Measurements from ENCODE around the gene RADIL.

RADIL gene

DNA sequence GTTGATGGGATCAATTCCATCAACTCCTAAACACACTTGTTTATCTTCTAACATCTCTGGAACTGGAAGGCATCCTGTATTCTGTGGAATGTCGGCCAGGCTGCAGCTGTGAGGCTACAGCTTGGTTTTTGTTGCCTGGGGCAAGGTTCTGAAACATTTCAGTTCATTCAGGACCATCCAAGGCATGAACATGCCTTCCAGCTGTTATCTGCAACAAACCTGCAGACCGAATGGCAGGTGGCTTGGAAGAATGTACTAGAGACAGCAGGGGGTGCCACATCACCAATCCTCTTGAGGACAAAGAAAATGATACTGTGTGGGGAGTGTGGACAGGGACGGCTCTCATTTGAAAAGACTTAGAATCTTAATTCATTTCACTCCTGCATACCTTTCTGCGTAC is 34.1 kb downstream of the RADIL start:
- DNase-seq = peak; percentile 10

DNA sequence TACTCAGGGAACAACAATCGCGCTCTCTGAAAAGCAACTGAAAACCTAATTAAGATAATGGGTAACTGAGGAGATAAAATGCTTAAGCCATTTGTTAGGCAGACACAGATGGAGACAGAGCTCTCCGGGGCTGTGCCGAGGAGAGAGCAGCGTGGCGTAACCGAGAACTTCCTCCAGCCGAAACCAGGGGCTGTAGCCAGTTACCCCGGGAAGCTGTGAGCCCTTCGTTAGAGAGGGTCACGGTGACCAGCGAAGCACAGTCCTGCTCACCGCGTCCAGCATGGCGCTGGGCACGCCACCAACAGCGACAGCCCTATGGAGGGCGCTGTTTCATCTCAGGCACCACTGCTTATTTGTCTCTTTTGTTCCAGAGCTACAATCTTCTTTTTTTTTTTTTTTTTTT is 37.8 kb downstream of the RADIL start:
- no peak for DNase-seq

- DNase-seq = no peak
These were observed 41.0 kb downstream of the RADIL start for GRCh38 chr7:4842319-4843064.

GRCh38 chr7:4841836-4842235 is 41.7 kb downstream of the RADIL start:
- no peak for DNase-seq

DNA sequence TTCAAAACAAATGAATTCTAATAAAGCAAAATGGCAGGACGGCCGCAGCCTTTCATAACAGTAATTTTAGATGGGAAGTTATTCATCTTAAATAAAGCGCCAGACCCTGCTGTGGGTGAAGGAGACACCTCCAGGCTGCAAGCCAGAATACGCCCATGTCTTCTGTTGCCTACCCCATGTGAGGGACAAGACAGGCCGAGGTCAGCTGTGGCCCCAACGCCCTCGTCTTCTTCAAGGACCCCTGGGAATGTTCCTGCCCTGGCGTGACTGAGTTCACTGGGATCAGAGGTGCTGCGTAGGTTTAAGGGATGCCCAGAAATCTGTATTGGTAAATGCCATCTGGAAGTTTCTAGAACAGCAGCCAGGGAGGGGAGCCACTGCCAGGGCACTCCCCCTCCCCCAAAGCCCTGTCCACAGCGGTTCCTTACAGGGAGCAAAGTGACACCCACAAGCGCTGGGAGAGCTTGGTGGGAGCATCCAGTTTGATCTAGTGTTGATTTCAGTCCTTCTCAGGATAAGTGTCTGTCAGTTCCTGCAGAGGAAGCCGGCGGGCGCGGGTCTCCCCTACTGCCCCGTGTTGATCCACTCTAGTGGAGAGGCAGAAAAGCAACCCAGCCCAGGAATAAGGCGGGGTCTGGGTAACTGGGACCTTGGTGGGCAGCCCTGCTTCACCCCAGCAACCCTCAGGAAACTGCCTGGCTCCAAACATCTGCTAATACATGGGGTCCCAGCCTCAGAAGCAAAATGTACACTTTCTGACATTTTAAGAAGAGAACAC is 42.3 kb downstream of the RADIL start:
- no peak for DNase-seq

DNA sequence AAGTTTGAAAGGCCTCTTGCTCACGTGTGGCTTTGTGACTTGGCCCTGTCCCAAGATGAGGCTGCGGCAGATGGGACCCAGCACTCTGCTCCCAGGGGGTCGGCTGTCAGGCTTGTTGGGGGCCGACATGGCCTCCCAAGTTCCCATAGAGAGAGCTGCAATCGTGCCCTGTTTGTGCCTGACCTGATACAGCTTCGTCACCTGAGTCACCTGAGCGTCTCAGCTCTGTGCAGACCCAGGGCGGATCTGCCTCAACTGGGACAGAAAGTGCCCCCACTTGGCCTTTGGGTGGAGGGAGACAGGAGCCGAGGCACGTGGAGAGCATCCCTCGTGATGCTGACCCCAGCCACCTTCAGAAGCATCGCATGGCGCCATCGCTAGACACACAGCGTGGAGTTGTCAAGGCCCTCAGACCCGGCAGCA is 43.4 kb downstream of the RADIL start:
- no peak for DNase-seq

GRCh38 chr7:4838626-4839334 is 44.7 kb downstream of the RADIL start:
- no peak for DNase-seq

DNA sequence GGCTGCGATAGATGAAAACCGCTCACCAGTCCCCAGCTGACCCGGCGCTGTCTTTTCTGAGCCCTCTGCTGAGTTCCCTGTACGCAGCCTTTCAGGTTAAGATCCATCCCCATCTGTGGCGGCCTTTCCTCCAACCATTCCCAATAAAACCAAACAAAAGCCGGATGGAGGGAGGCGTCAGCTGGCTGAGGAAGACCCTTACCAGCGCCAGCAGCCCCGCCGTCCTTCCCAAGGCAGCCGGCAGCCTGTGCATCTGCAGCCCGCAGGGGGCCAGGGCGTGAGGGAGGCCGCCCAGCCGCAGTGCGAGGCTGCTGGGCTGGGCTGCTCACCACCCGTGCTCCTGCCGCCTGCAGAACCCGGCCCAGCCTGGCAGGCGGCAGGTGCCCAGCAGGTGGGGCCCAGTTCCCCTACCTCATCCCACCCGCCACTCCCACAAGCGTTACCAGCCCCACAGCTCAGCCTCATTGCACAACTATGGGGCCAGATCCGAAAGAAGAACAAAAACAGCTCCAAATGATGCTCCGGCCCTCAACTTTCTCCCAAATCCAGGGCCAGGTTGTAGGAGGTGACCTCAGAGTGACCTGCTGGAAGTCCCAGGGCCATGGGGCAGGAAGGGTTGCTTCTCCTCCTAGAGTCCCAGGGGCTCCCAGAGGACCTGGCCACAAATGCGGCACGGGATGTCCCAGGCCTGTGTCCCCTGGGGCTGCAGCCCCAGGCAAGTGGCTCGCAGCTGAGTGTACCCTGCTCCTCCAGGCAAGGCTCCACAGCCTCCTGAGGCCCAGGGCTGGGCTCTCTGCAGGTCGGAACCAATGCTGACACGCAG is 45.5 kb downstream of the RADIL start:
- no peak for DNase-seq

DNA sequence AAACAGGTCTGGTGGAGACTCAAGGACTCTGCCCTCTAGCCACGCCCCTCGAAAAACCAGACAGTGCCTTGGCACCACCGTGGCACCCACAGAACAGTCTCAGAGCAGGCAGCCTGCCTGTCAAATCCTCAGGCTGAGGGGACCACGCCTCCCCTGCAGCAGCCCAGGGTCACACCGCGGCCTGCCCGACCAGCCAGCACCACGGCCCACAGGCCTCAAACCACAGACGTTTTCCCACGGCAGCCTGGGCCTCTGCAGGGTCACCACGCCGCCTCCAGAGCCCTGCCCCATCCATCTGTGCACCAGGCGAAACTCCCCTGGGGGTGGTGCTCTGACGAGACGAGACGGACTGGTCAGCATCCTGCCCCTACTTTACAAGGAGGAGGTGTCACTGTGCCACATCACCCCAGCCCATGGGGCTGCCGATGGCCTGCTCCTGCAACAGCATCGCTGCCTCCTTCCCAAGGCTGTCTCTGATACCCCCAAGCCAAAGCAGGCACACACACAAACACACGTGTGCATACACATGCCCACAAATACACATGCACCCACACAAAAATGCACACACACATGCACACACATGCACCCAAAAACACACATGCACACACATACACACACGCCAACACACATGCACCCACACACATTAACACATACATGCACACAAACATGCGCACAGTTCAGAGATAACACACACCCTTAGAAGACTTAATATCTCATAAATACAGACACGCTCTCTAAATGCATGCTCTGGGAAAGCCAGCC is 46.3 kb downstream of the RADIL start:
- DNase-seq = no peak

DNA sequence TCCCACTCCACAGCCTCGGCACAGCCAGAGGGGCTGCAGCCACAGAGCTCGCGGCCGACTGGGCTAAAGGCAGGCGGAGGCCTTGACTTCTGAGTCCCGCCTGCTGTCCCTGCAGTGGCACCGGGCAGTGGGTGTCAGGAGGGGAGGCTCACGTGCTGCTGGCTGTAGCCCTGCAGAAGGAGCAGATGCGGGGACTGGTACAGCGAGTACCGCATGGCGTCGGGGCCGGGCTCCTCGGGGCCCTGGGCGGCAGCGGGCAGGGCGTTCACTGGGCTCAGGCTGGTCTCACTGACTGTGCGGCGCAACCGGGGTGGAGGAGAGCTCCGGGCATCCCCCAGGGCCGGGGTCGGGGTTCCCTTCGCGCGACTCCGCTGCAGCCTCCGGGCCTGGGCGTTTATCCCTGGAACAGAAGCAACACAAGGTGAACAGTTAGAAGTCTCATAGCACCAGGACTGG is 47.3 kb downstream of the RADIL start:
- no peak for DNase-seq

DNA sequence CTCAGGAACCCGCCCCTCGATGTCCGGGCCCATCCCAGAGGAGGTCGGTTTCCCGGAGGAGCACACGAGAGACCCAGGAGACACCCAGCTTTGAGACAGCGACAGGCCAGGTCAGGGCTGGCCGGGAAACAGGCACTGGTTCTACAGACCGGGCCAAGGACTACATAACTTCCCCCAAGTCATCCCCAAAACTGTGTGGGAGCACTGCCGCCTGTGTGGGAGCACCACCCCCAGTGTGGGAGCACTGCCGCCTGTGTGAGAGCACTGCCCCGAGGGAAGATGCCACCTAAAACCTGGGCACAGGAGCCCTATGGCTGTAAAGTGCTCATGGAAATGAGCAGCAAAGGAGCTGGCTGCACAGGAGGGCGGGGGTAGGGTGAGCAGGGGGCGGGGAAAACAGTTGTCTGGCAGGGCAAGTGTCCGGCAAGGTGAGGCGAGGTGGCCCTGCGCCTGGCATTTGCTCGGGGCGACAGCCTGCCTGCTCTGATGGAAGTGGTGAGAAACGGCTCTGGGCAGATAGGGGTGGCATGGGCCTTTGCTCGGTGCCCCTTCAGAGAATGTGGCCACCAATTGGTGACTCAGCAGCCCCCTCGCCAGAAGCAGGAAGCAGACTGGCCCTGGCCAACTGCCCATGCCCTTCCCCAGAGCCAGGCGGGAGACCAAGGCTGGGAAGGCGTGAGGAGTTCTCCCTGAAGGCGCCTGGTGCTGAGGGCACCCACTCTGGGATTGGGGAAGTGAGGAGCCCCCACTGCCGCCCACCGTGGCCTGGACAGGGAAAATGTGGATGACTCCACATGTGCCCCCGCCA is 47.9 kb downstream of the RADIL start:
- no peak for DNase-seq

GRCh38 chr7:4834601-4835397 is 48.7 kb downstream of the RADIL start:
- no peak for DNase-seq

DNA sequence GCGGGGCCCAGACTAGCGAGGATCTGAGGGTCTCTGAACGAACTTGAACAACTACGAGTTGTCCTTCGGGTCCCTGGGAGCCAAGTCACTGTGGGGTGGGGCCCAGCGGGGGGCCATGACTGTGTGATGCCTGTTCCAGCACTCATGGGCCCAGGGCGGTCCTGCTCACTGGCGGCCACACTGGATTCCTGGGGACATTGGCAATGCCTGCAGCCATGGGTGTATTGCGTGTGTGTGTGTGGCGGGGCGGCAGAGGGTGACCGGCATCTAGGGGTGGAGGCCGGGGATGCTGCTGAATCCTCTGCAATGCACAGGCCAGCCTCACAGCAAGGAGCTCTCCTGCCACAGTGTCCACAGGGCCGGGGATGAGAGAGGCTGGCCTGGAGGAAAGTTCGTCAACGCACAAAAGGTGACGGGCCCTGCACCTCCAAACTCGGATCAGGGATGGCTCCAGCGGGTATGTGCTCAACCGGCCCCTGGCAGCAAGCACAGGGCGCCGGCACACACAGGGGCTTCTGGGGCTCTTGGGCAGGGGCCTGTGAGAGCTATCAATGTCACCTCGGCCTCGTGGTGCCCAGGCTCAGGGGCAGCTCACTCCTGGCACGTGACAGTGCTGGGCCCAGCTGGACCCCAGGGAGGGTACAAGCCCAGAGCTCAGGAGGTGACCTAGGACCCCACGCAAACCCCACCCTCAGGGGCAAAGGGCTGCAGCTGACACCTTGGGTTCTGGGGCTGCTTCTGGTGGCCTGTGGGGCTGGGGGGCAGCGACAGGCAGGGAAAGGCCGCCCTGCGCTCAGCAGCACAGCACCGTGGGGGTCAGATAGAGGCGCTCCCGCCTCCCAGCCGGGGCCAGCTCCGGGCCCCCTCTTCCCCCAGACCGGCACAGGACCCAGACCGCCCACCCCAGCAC is 49.6 kb downstream of the RADIL start:
- DNase-seq = no peak

DNA sequence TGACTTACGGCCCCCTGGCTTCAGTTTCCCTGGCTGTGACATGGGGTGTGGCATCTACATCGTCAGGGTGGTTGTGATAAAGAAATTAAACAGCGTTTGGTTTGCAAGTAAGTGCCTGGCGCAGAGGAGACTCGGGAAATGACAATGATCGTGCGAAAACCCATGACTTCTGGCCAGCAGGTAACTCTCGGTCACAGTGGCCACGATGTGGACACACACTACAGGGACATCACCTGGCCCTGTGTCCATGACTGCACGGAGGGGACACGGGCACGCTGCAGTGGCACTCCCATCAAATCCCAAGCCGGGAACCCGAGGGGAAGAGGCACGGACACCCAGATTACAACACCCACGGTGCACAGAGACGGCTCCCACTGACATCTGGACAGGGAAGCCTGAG is 50.3 kb downstream of the RADIL start:
- no peak for DNase-seq

- no peak for DNase-seq
These were observed 50.8 kb downstream of the RADIL start for GRCh38 chr7:4832711-4833110.

DNA sequence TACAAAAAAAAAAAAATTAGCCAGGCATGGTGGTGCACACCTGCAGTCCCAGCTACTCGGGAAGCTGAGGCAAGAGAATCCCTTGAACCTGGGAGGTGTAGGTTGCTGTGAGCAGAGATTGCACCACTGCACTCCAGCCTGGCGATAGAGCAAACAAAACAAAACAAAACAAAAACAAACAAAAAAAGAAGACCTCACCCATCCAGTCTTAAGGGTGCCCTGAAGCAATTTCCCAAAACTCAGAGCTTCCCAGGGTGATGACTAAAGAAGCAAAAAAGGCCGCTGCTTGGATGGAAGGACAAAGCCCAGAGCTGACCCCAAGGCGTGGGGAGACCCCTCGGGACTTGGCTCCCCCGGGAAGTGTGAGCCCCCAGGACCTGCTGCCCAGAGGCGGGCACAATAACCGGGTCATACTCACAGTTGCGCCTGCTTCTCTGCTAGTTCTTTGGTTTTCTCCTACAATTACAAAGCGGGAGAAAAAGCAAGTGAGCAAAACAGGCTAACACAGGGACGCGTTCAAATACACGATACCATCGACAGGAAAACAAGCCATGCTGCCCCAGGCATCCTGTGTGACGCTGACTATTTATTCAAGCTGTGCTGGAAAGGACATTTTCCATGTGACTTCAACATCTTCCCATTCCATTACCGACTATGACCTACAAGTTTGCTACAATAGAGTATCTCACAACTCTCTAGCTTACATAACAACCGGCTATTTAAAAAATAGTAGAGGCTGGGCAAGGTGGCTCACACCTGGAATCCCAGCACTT is 51.6 kb downstream of the RADIL start:
- DNase-seq = no peak

DNA sequence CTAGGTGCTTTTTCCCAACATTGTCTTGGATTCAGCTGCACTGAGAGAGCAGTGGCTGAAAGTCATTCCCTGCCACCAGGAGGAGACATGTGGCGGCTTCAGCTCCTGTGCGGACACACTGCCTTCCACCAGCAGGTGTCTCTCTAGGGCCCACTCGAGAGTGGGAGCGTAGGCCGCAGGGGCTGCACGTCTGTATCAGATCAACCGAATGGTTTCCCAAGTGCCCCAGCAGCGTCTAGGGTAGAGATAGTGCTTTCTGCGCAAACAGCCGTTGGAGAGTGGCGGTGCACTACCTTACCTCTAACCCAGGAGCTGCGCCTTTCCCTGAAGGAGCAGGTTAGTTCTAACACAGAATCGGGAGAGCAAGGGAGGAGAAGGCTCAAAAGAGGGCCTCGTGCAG is 53.3 kb downstream of the RADIL start:
- peak; percentile 53 for DNase-seq

- no peak for DNase-seq
These were observed 54.7 kb downstream of the RADIL start for GRCh38 chr7:4828720-4829383.

Measured in HCEC 1CT (cell line).